HG02678 (cell line): ENCODE measurements around the gene UPK1A.
"Not testable (repeated sequence)": the region's sequence is repeated elsewhere in the genome, so short reads cannot be mapped to it uniquely, and the experiment has no call there.

Experiments
- ATAC-seq: cut with Tn5 transposase; IDR thresholded peaks from one replicate; pipeline ENCODE4 v1.9.1; 2021; ENCODE audit warnings: mild to moderate bottlenecking, moderate library complexity; ENCODE audit not compliant: unreplicated experiment

UPK1A gene

GRCh38 chr19:35716801-35717664 is 50.7 kb downstream of the UPK1A start:
- ATAC-seq = peak; percentile 65

DNA sequence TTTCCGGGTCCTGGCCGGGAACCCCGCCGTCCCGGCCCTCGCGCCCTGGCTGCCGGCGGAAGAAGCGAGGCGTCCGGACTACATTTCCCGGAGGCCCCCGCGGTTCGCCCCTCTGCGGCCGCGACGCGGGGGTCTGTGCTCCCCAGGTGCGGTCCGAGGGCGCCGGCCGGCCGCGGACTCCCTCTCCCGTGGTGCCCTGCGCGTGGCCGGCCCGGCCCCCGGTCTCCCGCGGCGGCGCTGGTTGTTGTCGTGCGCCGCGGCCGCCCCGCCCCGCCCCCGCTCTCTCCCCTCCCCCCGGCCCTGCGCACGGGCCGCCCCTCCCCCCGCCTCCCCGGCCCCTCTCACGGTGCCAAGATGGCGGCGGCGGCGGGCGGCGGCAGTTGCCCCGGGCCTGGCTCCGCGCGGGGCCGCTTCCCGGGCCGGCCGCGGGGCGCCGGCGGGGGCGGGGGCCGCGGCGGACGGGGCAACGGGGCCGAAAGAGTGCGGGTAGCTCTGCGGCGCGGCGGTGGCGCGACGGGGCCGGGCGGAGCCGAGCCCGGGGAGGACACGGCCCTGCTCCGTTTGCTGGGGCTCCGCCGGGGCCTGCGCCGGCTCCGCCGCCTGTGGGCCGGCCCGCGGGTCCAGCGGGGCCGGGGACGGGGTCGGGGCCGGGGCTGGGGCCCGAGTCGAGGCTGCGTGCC is 51.5 kb downstream of the UPK1A start, which contains the start of gene KMT2B:
Gene KMT2B, plus strand, starts transcription at position 339 of the 680 bp plus-strand sequence. Its CDS starts 16 bp downstream, at position 355.
- peak; percentile 64 for ATAC-seq

DNA sequence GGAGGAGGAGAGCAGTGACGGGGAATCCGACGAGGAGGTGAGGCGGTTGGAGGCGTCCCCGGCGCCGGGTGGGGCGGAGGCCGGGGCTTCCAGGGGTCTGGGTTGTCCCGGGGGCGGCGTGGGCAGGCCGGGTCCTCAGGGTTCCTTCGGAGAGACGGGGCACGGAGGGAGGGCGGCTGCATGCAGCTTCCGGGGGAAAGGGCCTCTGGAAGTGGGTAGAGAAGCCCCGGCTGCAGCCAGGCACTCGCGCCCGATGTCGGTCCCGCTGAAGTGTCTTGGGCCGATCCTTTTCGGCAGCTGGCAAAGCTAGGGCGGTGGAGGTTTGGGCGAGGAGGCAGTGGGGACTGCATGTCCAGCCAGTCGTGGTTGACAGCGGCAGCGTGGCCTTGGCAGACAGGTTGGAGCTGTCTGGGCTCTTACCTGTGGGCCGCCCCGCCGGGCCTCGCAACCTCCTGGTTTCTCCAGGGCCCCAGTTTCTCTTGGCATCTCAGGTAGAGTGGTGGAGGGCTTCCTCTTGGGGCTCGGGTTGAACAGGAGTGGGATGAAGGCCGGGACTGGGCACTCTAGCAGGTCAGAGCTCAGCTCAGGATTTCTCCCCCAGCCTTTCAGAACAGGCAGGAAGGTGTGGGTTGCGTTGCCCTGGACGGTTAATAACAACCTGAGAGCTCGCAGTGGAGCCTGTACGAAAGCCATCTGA is 52.2 kb downstream of the UPK1A start:
- peak; percentile 3 for ATAC-seq

- no peak for ATAC-seq
Measured at GRCh38 chr19:35719402-35720162, 53.3 kb downstream of the UPK1A start.

DNA sequence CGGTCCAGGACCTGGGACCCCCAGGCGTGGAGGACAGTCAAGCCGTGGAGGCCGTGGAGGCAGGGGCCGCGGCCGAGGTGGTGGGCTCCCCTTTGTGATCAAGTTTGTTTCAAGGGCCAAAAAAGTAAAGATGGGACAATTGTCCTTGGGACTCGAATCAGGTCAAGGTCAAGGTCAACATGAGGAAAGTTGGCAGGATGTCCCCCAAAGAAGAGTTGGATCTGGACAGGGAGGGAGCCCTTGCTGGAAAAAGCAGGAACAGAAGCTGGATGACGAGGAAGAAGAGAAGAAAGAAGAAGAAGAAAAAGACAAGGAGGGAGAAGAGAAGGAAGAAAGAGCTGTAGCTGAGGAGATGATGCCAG is 53.8 kb downstream of the UPK1A start:
- ATAC-seq = no peak

DNA sequence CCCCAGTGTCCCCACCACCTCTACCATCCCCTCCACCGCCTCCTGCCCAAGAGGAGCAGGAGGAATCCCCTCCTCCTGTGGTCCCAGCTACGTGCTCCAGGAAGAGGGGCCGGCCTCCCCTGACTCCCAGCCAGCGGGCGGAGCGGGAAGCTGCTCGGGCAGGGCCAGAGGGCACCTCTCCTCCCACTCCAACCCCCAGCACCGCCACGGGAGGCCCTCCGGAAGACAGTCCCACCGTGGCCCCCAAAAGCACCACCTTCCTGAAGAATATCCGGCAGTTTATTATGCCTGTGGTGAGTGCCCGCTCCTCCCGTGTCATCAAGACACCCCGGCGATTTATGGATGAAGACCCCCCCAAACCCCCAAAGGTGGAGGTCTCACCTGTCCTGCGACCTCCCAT is 54.3 kb downstream of the UPK1A start:
- ATAC-seq = no peak

DNA sequence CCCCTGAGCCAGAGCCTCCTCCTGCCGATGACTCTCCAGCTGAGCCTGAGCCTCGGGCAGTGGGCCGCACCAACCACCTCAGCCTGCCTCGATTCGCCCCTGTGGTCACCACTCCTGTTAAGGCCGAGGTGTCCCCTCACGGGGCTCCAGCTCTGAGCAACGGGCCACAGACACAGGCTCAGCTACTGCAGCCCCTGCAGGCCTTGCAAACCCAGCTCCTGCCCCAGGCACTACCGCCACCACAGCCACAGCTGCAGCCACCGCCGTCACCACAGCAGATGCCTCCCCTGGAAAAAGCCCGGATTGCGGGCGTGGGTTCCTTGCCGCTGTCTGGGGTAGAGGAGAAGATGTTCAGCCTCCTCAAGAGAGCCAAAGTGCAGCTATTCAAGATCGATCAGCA is 55.1 kb downstream of the UPK1A start:
- ATAC-seq = no peak

- no peak for ATAC-seq
Measured at GRCh38 chr19:35722461-35722860, 56.1 kb downstream of the UPK1A start.

GRCh38 chr19:35722897-35723296 is 56.6 kb downstream of the UPK1A start:
- ATAC-seq = no peak

DNA sequence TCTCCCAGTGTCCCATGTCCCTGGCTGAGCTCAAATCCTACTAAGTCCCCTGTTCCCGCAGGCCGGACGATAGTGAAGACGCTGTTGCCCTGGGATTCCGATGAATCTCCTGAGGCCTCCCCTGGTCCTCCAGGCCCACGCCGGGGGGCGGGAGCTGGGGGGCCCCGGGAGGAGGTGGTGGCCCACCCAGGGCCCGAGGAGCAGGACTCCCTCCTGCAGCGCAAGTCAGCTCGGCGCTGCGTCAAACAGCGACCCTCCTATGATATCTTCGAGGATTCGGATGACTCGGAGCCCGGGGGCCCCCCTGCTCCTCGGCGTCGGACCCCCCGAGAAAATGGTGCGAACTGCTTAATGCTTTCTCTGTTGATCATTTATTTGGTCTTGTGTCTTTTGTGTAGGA is 57.4 kb downstream of the UPK1A start:
- no peak for ATAC-seq

DNA sequence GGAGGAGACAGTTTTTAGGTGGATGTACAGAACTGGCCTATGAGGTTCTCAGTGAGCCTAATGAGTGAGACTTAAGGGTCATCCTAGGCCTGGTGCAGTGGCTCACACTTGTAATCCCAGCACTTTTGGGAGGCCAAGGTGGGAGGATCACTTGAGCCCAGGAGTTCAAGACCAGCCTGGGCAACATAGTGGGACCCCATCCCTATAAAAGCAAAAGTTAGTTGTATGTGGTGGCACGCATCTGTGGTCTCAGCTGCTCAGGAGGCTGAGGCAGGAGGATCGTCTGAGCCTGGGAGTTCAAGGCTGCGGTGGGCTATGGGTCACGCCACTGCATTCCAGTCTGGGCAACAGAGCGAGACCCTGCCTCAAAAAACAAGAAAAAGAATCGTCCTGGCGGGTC is 57.8 kb downstream of the UPK1A start:
- not testable (repeated sequence) for ATAC-seq

DNA sequence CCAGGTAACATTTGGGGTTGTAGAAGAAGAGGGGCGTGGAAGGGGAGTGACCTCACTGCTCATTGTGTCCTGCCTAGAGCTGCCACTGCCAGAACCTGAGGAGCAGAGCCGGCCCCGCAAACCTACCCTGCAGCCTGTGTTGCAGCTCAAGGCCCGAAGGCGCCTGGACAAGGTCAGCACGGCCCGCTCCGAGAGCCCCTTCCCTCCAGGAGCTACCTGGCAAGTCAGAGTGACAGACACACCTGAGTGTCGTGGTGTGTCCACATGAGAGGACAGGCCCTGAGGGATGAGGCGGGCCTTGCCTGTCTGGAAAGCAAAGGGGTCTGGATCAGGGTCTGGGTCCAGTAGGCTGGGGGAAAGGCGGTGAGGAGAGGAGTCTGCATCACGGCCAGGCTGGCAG is 58.2 kb downstream of the UPK1A start:
- no peak for ATAC-seq

DNA sequence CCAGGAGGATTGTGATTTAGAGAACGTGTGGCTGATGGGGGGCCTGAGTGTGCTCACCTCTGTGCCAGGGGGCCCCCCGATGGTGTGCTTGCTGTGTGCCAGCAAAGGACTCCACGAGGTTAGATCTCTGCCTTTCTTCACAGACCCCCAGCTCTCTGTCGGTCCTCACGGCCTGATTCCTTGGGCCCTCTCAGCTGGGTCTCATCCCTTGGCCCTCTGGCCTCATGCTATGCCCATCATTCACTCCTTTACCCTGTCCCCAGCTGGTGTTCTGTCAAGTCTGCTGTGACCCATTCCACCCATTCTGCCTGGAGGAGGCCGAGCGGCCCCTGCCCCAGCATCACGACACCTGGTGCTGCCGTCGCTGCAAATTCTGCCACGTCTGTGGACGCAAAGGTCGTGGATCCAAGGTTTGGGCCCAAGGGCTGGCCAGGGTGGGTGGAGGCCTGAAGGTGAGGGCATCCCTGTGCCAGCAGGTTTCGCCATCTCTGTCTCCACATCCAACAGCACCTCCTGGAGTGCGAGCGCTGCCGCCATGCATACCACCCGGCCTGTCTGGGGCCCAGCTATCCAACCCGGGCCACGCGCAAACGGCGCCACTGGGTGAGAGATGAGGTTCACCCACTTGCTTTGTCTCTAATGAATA is 59.0 kb downstream of the UPK1A start:
- ATAC-seq = no peak

DNA sequence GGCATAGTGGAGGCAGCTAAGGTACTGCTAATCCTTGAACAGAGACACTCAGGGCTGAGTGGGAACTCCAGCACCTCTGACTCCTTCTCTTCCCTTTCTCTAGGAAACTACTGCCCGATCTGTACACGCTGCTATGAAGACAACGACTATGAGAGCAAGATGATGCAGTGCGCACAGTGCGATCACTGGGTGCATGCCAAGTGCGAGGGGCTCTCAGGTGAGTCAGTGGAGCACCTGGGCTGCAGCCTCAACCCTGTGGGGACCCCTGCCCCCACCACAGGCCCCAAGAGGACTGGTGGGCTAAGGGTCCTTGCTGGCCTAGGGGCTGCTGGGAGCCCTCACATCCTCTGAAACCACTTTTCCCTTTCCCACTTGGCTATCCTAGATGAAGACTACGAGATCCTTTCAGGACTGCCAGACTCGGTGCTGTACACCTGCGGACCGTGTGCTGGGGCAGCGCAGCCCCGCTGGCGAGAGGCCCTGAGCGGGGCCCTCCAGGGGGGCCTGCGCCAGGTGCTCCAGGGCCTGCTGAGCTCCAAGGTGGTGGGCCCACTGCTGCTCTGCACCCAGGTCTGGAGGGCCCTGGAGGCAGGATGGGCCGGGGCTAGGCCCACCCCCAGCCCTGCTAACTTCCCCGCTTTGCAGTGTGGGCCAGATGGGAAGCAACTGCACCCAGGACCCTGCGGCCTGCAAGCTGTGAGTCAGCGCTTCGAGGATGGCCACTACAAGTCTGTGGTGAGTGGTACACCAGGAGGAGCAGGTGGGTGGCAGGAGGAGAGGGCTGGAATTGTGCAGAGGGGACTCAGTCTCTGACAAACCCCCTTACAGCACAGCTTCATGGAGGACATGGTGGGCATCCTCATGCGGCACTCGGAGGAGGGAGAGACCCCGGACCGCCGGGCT is 61.0 kb downstream of the UPK1A start:
- ATAC-seq = no peak
